Neural crest cell (in vitro differentiated cells): ENCODE data around the gene SDHC. TPM values are rescaled to one million over a fixed set of nuclear protein-coding genes. Genes with fewer than 3 reads are reported as not detected.

ENCODE experiments used
- DNase-seq: peaks from one replicate; pipeline ENCODE4 v3.0.0; 2021; ENCODE audit warnings: low read depth, mixed read lengths, low spot score
- H3K27ac Mint-ChIP-seq: one replicate; pipeline ENCODE4 v1.8.0; 2021; ENCODE audit warnings: mild to moderate bottlenecking, mixed read lengths; ENCODE audit not compliant: unreplicated experiment
- H3K27me3 Mint-ChIP-seq: 2 replicates; pipeline ENCODE4 v1.8.0; 2021; ENCODE audit warnings: low read depth, mild to moderate bottlenecking, mixed read lengths
- H3K36me3 Mint-ChIP-seq: 2 replicates; pipeline ENCODE4 v1.8.0; 2021; ENCODE audit warnings: low read depth, mild to moderate bottlenecking, mixed read lengths
- H3K4me1 Mint-ChIP-seq: 2 replicates; pipeline ENCODE4 v1.8.0; 2021; ENCODE audit warnings: mixed read lengths
- H3K4me3 Mint-ChIP-seq: one replicate; pipeline ENCODE4 v1.8.0; 2021; ENCODE audit warnings: mild to moderate bottlenecking, mixed read lengths
- H3K9me3 Mint-ChIP-seq: 2 replicates; pipeline ENCODE4 v1.8.0; 2021; ENCODE audit warnings: mixed read lengths
- CTCF ChIP-seq: fragments of 200-600 bp; sonication (generic); conservative IDR thresholded peaks from 2 replicates; pipeline ENCODE4 v1.5.0; 2021; ENCODE audit warnings: antibody characterized with exemption, mild to moderate bottlenecking
- total RNA-seq: library from RNA; stranded (reverse); gene quantifications from 2 replicates; pipeline ENCODE4 v1.2.1, GENCODE V29; 2021

Gene SDHC
- total RNA-seq, 1 donor from 2014 or later = 200 TPM

- H3K4me1 Mint-ChIP-seq = no peaks in the 10 kb centered on the region
- no peak overlapping the region for H3K4me3 Mint-ChIP-seq
- H3K36me3 Mint-ChIP-seq = no peaks in the 10 kb centered on the region
- peaks cover 35% of the 10 kb centered on the region for H3K27me3 Mint-ChIP-seq
- H3K9me3 Mint-ChIP-seq = no peaks in the 10 kb centered on the region
- DNase-seq = no peak
- H3K27ac Mint-ChIP-seq = no peak overlapping the region
- TF ChIP-seq CTCF = no peak
These were observed 40.8 kb upstream of the SDHC start for GRCh38 chr1:161273402-161273801.

- Mint-ChIP-seq H3K4me1 (no peaks in the 10 kb centered on the region), H3K27me3 (peaks cover 45% of the 10 kb centered on the region), H3K4me3 (no peak overlapping the region), H3K9me3 (no peaks in the 10 kb centered on the region), H3K27ac (no peak overlapping the region), H3K36me3 (no peaks in the 10 kb centered on the region)
- no peak for TF ChIP-seq CTCF
- DNase-seq = no peak
These were observed 39.3 kb upstream of the SDHC start for GRCh38 chr1:161274874-161275273.

- no peak for TF ChIP-seq CTCF
- Mint-ChIP-seq H3K27ac (no peak overlapping the region), H3K27me3 (peaks cover 61% of the 10 kb centered on the region), H3K36me3 (peaks cover 6% of the 10 kb centered on the region), H3K9me3 (peaks cover 3% of the 10 kb centered on the region), H3K4me1 (no peaks in the 10 kb centered on the region), H3K4me3 (no peak overlapping the region)
- DNase-seq = no peak
These were observed 31.2 kb upstream of the SDHC start for GRCh38 chr1:161282991-161283390.

- H3K4me1 Mint-ChIP-seq = no peaks in the 10 kb centered on the region
- no peak for TF ChIP-seq CTCF
- H3K4me3 Mint-ChIP-seq = no peak overlapping the region
- no peak for DNase-seq
- peaks cover 47% of the 10 kb centered on the region for H3K27me3 Mint-ChIP-seq
- H3K9me3 Mint-ChIP-seq = peaks cover 3% of the 10 kb centered on the region
- H3K27ac Mint-ChIP-seq = no peak overlapping the region
- peaks cover 6% of the 10 kb centered on the region for H3K36me3 Mint-ChIP-seq
These were observed 29.1 kb upstream of the SDHC start for GRCh38 chr1:161285113-161285512.

- H3K4me3 Mint-ChIP-seq = no peak overlapping the region
- H3K4me1 Mint-ChIP-seq = no peaks in the 10 kb centered on the region
- H3K36me3 Mint-ChIP-seq = peaks cover 6% of the 10 kb centered on the region
- TF ChIP-seq CTCF = no peak
- DNase-seq = no peak
- H3K9me3 Mint-ChIP-seq = peaks cover 3% of the 10 kb centered on the region
- H3K27me3 Mint-ChIP-seq = peaks cover 43% of the 10 kb centered on the region
- H3K27ac Mint-ChIP-seq = no peak overlapping the region
These were observed 28.7 kb upstream of the SDHC start for GRCh38 chr1:161285521-161285920.
